WTC11 (cell line): Measurements from ENCODE around the gene PAX9.

Experiments
- ELF4 ChIP-seq: sonication (generic); formaldehyde crosslinking; IDR thresholded peaks from 2 replicates; pipeline ENCODE4 v1.8.1; 2022; ENCODE audit warnings: low read depth, mild to moderate bottlenecking, moderate library complexity, missing genetic modification reagents
- NFYB ChIP-seq: sonication (generic); formaldehyde crosslinking; conservative IDR thresholded peaks from 2 replicates; pipeline ENCODE4 v1.8.0; 2022; ENCODE audit warnings: low read depth, missing genetic modification reagents
- RELA ChIP-seq: sonication (generic); formaldehyde crosslinking; IDR thresholded peaks from 2 replicates; pipeline ENCODE4 v1.8.1; 2022; ENCODE audit warnings: missing genetic modification reagents, mild to moderate bottlenecking, borderline replicate concordance
- SP1 ChIP-seq: sonication (generic); formaldehyde crosslinking; conservative IDR thresholded peaks from 2 replicates; pipeline ENCODE4 v1.8.1; 2022; ENCODE audit warnings: missing genetic modification reagents
- TEAD1 ChIP-seq: sonication (generic); formaldehyde crosslinking; IDR thresholded peaks from 2 replicates; pipeline ENCODE4 v1.8.0; 2022; ENCODE audit warnings: mild to moderate bottlenecking, missing genetic modification reagents
- ZBTB21 ChIP-seq: sonication (generic); formaldehyde crosslinking; IDR thresholded peaks from 2 replicates; pipeline ENCODE4 v1.8.1; 2023; ENCODE audit warnings: mild to moderate bottlenecking, missing genetic modification reagents, borderline replicate concordance
- TF ChIP-seq, protein P1 (sequence below): fragments of 200-600 bp; IDR thresholded peaks from 2 replicates; pipeline ENCODE4 v1.8.0; 2022; ENCODE audit warnings: antibody characterized with exemption

DNA sequence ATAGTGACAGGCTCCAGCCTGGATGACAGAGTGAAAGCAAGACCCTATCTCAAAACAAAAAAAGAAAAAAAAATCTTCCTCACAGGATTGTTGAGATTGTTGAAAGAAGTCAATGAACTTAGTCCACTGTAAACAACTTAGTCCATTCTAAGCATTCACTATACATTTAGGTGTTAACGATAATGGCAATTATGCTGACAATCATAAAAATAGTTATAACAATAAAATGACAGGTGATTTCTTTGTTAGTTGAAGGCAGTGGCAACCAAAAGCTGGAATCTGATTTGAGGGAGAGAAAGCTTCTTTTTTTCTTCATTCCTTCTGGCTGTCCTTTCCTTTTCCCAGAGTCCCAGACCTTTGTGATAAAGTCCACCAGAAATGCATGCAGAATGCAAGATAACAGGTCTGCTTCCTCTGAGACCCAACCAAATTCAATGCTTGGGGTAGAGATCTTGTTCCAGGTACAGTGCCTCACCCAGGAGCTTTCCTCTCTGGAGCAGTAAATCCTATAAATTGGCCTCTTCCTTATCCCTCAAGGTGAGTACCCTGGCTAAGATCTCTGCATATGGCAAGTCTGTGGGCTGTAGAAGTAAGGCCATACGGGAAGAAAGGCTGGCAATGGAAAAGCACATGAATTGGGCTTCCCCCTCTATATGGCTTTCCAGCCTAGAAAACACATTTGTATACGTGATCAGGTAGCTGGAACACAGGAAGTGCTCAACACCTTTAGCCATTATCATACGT, 52.5 kb downstream of the PAX9 start:
- no peak for TF ChIP-seq RELA (CRISPR knock-in tag)
- no peak for TF ChIP-seq NFYB (CRISPR knock-in tag)
- TF ChIP-seq, protein P1, sequence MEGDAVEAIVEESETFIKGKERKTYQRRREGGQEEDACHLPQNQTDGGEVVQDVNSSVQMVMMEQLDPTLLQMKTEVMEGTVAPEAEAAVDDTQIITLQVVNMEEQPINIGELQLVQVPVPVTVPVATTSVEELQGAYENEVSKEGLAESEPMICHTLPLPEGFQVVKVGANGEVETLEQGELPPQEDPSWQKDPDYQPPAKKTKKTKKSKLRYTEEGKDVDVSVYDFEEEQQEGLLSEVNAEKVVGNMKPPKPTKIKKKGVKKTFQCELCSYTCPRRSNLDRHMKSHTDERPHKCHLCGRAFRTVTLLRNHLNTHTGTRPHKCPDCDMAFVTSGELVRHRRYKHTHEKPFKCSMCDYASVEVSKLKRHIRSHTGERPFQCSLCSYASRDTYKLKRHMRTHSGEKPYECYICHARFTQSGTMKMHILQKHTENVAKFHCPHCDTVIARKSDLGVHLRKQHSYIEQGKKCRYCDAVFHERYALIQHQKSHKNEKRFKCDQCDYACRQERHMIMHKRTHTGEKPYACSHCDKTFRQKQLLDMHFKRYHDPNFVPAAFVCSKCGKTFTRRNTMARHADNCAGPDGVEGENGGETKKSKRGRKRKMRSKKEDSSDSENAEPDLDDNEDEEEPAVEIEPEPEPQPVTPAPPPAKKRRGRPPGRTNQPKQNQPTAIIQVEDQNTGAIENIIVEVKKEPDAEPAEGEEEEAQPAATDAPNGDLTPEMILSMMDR = no peak
- TF ChIP-seq ZBTB21 (CRISPR knock-in tag) = no peak
- no peak for TF ChIP-seq TEAD1
- TF ChIP-seq ELF4 = no peak
- no peak for TF ChIP-seq SP1 (CRISPR knock-in tag)
